Measurements from ENCODE around the gene TTC29.
"Not testable (repeated sequence)": the region's sequence is repeated elsewhere in the genome, so short reads cannot be mapped to it uniquely, and the experiment has no call there.

The TTC29 gene

DNA sequence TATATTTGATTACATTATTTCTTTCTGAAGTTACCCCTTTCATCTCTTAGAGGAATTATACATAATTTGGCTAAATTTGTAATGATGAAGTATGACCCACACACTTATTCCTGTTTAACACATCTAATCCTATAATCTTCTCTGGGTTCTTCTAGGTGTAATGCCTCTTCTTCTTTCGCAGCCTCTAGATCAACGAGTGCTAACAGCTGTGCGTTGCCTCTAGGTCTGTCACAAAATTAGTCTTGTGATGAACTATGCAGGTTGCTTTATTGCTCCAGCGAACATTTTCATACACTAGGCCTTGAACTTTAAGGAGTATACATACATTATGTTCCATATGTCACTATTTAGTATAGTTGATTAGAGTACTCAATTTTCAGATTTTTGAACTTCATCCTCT is 89.9 kb downstream of the TTC29 start:
- no peak for DNase-seq

DNA sequence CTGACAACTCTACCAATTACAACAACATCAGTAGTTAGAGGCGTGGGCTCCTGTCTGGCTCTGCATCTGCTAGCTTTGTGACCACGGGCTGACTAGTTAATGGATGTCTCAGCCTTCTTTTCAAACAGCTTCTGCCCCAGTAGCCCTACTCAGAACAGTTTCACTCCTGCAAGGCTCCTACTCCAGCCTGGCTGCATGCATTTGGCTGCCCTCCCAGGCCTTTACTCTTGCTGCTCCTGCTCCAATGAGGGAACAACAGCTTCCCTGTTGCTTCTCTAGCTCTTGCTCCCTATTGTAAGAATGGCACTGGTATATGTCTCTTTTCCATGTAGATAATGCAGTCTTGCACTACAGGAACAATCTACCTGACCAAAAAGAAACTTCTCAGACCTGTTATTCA is 93.3 kb downstream of the TTC29 start:
- DNase-seq, result no peak

DNA sequence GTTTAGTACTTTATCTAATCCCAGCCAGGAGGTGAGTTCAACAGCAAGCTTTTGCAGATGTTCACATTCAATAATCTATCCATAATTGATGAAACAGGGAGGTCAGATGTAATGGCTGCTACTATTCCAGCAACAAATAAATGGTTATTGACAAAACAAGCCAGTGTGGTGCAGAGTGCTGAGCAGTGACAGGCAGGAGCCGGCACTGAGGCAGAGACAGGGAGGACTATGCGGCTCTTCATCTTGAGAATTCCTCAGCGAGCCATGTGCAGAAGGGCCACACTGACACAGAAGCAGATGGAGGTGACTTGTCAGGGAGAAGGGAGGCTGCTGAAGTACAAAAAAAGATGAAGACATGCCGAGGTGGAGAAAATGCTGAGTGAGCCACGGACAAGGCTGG is 98.3 kb downstream of the TTC29 start:
- DNase-seq, result no peak

DNA sequence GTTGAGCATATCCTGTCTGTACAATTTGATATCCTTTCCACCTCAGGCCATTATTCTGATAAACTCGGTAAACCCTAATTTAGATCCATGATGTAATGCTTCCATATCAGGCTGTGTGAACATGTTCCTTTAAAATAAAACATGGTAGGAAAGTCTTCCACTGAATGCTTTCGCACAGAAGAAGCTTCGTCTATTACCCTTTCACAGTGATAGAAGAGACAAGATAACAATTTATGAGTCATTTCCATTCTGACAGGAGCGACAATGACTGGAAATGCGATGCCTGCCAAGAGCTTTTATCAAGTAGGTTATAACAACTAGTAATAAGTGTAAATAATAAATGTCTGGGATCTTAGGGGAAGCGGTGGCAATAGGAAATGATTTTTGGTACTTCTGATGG is 98.8 kb downstream of the TTC29 start:
- no peak for DNase-seq

DNA sequence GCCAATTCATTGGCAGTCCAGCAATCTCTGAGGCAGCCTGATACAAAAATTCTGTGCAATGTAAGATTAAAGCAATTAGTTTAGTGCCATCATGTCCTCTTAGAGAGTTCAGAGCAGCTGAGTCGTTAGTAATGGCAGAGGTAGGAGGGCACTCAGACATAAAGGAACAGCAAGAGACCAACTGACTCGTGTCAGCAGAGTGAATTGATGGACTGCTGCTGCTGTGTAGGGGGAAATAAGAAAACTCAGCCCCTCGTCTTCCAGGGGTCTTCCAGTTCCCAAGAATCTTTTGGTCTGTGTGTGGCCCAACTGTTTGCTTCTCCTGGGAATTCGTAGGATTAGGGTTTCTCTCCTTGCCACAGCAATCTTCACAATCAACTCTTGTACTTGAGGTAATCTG is 100.9 kb downstream of the TTC29 start:
- DNase-seq, result no peak

DNA sequence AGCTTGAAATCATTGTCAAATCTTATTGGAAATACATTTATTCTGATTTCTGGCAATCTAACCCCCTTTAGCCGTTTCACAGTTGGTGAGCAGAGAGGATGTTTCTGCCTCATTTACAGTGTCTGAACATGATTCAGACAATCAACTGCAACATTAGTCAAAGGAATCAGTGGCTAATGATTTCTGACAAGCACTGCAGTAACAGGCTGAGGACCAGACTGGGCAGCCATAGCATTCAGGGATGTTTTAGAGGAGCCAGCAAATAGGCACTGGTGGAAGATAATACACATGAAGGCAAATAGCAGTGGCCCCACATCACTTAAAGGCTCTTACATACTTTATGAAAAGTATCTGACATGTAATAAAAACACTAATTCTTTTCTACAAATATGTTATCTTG is 102.8 kb downstream of the TTC29 start:
- no peak for DNase-seq

DNA sequence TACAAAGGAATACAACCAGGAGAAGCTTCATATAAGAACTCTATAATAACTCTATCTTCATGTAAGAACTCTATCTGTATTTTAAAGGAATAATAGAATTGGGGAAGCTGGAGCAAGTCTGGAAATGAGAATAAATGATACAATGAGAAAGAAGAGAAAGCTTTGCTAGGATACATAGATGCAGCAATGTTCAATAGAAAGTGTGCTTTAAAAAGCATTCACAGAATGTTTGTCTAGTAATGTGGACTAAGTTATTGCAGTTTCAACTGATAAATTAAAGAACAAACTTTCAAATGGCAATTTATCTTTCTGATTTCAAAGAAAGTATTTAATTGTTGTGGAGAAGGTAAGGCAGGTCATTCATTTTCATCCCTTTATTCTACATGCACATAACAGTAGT is 104.9 kb downstream of the TTC29 start:
- DNase-seq, result no peak

DNA sequence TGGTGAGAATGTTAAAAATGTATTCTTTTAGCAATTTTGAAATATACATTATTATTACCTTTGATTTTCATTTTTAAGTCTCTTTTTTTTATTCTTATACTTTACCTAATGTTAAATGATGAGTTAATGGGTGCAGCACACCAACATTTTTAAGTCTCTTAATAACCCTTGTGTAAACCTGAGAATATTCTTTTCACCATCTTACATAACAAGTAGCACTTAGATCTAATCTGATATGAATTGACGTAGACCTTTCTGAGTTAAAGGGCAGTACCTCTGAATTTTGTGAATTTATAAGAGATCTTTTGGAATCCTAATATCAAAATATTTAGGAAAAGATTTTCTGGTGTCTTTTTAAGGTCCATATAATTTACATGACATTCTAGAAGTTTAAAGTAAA is 110.6 kb downstream of the TTC29 start:
- DNase-seq, result no peak

DNA sequence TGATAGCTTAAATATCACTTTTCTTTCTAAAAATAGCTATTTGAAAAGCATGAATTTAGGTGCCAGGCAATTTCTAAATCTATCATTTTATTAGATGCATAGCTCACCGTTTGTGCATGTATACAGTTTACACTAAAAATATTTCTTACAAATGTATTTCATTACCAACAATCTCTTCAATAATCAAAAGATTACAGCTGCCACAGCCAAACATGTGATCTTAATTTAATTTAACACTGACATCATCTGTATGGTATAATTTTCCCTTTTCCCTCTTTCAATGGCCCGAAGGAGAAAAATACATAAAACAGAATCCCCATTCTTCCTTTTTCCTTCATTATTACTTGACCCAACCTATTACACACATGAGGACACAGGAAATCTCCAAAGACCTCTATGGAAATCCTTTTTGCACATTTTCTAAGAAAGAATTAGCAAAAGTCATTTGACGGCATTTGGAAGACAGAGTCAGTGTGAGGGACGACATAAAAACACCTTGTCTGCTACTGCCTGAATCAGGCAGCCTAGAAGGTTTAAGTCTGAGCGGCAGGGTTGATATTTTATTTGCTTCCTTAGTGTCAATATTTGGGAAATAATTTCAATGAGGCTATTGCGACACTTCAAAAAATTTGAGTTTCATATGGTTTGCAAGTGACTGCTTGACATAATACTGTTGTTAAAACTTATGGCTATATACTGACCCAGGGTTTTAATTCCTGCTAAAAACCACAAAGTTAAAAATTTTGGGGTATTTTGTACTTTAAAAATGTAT is 111.2 kb downstream of the TTC29 start:
- DNase-seq, result no peak

DNA sequence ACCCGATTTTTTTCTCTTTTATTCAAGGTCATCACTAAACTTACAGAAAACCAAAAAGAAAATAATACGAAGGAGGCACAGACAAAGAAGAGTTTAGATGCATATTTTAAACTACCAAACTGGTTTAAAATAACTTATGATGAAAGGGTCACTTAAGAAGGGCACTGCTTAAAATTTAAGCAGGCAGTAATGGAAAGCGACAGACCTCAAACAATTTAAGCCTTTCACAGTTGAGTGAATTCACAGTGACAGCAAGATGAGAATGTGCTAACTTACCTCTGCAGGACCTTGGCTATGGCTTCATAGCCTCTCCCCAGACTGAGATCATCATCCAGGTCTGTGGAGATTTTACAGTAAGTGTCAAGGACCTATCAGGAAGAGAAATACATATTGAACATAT is 112.1 kb downstream of the TTC29 start:
- DNase-seq, result no peak

DNA sequence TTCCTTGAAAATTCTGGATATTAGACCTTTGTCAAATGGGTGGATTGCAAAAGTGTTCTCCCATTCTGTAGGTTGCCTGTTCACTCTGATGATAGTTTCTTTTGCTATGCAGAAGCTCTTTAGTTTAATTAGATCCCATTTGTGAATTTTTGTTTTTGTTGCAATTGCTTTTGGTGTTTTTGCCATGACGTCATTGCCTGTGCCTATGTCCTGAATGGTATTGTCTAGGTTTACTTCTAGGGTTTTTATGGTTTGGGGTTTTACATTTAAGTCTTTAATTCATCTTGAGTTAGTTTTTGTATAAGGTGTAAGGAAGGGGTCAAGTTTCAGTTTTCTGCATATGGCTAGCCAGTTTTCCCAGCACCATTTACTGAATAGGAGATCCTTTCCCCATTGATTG is 122.7 kb downstream of the TTC29 start:
- DNase-seq, result not testable (repeated sequence)

DNA sequence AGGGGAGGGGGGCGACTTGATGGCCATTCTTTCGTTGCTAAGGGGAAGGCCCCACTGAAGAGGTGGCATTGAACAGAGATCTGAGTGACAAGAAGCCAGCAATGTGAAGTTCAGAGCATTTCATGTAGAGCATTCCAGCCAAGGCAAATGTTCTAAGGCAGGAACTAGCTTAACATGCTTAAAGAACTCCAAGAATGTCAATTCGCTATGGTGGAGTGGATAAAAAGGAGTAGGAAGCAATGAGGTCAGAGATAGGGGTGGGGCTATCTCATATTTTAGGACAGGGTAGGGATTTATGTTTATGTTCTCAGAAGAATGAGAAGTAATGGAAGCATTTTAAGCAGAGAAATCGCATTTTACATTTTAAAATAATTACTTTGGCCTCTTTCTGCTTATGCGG is 130.9 kb downstream of the TTC29 start:
- no peak for DNase-seq

DNA sequence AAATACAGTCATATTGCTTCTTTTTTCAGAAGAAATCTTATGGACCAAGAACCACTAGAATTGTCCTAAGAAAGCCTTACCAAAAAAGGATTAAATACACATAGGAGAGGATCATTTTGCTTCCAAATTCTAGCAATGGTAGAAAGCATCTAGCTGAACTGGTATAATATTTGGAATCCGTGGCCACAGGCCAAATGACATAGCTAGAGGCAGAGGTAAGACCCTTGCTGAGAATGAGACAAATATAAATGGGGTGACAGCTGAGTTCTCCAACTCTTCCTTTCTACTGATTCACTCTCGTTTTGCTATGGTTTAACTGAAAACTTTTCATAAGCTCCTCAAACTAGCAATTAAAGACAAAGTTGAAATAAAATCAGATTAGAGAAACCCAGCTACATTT is 150.0 kb downstream of the TTC29 start:
- DNase-seq, result no peak

DNA sequence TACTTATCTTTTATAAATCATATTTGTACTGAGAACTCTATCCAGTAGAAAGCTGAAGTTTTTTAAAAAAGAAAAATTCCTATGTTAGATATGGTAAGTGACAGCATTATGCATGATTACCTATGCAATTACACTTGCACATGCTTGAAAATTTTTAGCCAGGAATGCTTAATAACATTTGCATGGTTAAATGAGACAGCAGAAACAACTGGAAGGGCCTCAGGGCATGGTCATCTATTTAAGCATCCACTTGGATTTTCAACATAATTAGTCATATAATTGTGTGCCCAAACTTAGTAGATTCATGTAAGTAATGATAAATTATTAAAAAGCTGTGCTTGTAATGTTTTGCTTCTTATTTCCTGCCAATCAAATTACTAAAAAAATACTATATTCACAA is 151.9 kb downstream of the TTC29 start:
- DNase-seq, result no peak

DNA sequence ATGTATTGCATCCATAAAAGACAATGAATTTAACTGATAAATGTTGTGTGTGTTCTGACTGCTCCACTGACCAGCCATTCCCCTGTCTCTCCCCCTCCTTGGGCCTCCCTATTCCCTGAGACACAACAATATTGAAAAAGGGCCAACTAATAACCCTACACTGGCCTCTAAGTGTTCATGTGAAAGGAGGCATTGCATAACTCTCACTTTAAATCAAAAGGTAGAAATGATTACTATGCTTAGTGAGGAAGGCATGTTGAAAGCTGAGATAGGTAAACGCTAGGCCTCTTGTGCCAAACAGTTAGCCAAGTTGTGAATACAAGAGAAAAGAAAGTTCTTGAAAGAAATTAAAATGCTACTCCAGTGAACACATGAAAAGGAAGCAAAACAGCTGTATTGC is 154.2 kb downstream of the TTC29 start:
- no peak for DNase-seq

DNA sequence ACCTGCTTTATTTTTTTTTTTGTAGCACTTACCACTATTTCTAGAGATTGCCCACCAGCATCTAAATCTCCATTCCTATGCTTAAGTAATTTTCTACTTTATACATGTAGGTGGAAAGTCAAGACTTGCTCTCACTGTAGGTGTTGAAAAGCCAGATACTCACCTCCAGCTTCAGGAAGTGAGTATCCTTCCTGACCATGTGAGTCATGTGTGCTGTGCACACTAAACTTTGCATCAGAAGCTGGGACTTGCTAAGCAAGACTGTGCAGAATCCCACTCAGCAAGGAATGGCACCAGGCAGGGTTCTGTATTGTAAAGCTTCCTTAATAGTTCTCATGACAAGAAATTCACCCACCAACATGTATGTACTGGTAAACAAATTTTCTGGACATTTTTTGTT is 155.1 kb downstream of the TTC29 start:
- no peak for DNase-seq

DNA sequence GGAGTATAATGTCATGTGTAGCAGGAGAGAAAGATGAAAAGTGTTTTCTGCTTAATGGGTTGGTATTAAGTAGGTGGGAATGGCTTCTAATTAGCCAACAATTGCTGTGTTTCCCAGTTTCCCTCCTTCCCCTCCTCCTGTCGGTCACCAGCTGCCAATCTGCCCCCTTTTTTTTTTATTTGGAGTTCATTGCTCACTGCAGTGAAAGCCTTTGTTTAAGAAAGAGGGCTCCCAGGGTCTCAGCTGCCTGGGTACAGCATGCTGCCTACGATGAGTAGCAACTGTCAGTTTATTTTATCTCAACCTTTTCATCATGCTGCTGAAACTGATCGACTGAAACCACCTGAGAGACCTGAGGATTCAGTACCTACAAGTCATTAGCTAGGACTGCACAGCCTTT is 157.9 kb downstream of the TTC29 start:
- DNase-seq, result no peak

DNA sequence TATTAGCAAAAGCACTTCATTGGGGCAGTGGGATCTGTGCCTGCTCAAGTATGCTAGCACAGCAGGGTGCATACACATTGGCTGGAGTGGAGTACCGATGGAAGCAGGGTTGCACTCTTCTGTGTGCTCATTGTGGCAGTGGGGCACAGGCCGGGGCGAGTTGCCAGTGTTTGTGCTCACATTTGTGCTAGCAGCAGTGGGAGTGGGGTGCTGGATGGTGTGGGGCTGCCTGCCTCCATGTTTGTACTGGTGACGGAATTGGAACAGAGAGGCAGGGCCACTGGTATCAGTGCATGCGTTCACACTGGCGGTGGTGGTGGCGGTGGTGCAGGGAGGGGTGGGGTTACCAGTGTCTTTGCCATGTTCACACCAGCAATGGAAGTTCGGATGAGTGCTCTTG is 169.0 kb downstream of the TTC29 start:
- no peak for DNase-seq

DNA sequence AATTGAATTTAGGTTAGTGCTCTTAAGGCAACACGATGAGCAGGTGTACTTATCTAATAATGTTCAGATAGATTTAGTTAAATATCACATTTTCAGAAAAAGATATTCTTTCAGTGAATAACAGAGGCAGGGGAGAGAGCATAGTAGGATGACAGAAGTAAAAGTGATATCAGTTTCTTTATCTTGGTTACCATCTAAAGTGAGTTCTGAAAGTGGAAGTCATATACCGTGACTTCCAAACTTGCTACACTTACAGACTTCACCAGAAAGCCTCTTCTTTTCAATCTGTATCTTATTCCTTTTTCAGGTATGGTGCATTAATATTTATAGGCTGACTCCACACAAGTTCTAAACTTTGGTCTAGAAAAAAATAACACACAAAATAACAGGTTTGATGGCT is 182.1 kb downstream of the TTC29 start:
- no peak for DNase-seq

DNA sequence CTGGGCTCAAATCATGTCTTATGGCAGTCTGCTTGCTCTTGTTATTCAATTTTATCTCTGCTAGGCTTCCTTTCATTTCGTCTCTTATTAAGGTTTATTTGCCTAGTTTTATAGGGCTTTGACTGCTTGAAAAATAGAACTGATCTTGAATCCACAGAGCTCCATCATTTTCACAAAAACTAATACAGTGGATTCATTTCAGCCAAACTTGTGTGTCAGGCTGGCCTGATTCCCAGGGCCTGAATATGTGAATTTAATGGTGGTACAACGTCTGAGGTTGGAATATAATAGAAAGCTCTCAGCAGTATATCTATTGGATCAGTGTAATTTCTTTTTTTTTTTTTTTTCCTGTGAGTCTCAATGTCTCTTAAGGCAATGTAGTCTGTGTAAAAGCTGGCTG is 183.6 kb downstream of the TTC29 start:
- DNase-seq, result no peak

DNA sequence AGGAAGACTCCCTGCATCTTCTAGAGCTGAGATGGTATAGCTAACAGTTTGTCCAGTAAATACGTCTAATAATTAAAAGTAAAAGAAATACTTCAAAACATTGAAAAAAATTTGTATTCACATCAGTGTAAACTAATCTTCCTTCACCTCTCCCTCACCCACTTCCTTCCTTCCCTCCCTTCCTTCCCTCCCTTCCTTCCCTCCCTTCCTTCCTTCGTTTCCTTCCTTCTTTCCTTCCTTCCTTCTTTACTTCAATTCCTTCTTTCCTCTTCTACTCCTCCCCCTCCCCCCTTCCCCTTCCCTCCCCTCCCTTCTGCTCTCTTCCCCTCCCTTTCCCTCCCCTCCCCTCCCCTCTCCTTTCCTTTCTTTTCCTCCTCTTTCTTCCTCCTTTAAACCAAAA is 203.2 kb downstream of the TTC29 start:
- DNase-seq, result no peak

DNA sequence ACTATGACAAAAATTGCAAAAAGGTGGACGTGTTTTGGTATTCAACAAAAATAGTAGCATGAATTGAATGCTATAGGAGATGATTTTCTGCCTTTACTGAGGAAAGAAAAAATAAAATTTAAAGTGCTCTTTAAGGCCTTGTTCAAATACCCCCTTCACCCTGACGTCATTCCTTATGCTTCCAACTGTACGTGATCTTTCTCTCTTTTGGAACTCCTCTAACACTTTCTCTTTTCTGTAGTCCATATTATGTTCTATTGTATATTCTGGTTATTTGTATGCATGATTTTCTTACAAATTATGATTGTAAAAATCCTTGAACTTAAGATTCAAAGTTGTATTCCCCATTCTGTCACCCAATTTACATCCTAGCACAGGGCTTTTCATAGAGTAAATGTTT is 206.5 kb downstream of the TTC29 start:
- no peak for DNase-seq

DNA sequence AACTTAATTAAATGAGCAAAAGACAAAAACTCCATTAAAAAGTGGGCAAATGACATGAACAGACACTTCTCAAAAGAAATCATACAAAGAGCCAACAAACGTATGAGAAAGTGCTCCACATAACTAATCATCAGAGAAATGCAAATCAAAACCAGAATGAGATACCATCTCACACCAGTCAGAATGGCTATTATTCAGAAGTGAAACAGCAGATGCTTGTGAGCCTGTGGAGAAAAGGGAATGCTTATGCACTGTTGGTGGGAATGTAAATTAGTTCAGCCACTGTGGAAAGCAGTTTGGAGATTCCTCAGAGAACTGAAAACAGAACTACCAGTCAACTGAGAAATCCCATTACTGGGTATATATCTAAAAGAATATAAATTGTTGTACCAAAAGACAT is 222.1 kb downstream of the TTC29 start:
- DNase-seq, result not testable (repeated sequence)

DNA sequence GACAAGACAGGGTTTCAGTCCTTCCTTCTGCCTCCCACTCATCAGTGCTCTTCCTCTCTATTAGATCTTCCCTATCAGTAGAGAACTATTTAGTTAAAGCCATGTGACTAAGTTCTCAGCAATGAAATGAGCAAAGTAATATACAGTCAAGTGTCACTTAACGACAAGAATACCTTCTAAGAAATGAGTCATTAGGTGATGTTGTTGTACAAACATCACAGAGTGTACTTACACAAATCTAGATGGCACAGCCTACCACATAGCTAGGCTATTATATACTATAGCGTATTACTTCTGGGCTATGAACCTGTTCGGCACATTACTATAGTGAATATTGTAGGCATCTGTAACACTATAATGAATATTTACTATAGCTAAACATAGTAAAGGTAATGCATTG is 235.7 kb downstream of the TTC29 start:
- no peak for DNase-seq

DNA sequence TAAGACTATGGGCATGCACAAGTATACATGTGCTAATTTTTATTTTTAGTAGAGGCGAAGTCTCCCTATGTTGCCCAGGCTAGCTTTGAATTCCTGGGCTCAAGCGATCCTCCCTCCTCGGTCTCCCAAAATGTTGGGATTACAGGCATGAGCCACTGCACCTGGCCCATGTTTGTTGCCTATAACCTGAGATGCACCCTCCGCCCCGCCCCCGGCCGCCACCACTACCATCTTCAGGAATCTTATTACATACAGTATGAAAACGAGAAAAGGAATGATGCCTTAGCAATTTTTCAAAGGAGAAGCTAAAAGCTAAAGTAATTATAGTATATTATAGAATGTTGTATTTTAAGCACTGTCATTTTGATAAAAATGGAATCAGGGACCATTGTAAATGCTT is 245.8 kb downstream of the TTC29 start:
- no peak for DNase-seq

Data from stimulated activated CD4-positive, alpha-beta T cell treated with anti-CD3 and anti-CD28 coated beads, Interleukin-2, amount 100 ng/mL, for 48 hours (primary cell).